ENCODE results near the gene EXD3.

Gene EXD3

DNA sequence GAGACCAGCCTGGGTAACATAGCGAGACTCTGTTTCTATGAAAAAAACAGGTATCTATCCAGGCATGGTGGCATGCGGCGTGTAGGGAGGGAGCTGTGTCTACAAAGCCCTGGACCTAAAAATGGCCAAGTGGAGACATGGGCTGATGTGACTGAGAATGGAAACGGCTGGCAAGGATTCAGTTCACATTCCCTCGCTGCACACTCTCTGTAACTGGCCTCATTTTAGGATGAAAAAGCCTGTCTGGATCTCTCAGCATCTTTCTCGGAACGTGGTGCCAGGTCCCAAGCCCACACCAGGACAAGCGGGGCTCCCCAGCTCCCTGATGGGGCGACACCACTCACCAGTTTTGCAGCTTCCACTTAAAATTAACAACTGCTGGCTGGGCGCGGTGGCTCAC lies 13.4 kb downstream of the EXD3 start:
- no peak for ATAC-seq

DNA sequence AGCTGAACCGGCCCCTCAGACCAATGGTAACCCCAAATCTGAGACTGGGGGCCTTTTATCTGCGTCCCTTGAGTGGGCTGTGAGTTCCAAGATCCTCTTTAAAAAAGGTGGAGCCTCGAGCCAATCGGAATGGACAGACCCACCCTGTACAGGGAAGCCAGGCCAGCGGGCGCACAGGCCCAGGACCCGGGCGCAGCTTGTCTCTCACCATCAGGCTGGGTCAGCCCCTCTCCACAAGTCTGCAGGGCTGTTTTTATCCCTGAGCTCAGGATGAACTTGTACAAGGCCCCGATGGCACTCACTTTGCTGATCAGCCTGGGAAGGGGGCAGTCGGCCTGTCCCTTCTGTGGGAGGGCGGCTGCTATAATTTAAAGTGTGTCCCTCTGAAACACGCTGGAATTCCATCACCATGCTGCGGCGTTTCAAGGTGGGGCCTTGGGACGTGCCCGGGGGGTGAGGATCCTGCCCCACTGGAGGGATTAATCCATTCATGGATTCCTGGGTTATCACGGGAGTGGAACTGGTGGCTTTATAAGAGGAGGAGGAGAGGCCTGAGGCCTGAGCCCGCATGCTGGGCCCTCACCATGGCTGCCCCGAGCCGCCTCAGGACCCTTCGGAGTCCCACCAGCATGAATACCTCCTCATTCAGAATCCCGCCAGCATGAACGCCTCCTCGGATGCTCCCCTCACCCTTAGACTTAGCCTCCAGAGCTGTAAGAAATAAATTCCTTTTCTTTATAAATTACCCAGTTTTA lies 14.1 kb downstream of the EXD3 start:
- ATAC-seq = no peak

DNA sequence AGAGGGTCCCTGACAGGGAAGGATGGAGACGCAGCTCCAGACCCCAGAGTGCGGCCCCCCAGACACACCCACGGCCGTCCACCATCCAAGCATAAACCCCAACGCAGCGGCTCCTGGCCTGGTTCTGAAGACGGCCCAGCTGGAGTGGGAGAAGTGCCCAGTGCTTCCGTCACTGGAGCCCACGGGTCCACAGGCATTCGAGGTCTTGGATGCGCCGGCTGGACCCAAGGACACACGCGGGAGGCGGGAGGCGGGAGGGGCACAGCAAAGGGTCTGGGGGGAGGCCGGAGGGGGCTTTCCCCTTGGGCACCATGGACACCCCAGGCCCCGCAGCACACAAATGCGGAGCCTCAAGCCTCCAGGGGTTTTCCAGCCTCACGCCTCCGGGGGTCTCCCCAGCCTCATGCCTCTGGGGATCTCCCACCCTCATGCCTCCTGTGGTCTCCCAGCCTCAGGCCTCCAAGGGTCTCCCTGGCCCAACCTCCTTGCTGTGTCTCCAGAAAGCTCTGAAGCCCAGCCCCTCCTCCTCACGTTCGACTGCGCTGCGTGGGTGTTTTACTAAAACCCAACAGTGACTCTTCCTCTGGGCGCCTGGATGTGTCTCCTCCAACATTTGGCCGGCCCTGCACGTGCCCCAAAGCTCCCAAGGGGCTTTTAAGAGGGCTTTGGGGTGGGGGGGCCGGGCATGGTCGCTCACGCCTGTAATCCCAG lies 15.2 kb downstream of the EXD3 start:
- no peak for ATAC-seq

DNA sequence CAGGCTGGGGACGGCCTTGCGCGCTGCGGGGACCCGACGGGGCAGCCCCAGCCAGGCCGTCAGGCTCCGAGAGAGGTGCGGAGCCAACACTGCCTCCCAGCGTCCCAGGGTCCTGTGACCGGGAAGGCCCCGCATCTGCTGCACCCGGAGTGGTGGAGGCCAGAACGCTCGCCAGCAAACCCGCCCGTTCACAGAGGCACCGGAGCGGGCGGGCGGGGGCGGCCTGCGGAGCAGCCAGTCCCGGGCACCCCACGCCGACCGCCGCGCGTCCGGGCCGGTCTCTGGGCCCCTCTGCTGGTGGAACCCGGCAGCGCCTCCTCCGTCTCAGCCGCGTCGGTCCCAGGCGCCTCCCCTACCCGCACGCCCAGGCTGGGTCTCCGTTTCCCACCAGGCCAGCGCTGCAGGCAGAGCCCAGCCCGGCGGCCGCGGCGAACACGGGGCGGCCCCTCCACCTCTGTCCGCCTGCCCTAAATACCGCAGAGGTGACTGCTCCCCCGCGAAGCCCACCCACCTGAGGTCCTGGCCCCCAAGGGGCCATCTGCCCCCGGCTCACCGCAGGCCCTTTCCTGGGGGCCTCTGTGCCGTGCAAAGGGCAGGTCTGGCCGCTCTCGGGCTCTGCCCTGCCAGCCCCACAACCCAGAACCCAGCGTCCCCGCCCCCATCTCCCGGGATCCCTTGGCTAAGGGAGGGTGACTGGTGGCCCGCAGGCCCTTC lies 15.9 kb downstream of the EXD3 start:
- peak; percentile 88 to 95 for ATAC-seq

DNA sequence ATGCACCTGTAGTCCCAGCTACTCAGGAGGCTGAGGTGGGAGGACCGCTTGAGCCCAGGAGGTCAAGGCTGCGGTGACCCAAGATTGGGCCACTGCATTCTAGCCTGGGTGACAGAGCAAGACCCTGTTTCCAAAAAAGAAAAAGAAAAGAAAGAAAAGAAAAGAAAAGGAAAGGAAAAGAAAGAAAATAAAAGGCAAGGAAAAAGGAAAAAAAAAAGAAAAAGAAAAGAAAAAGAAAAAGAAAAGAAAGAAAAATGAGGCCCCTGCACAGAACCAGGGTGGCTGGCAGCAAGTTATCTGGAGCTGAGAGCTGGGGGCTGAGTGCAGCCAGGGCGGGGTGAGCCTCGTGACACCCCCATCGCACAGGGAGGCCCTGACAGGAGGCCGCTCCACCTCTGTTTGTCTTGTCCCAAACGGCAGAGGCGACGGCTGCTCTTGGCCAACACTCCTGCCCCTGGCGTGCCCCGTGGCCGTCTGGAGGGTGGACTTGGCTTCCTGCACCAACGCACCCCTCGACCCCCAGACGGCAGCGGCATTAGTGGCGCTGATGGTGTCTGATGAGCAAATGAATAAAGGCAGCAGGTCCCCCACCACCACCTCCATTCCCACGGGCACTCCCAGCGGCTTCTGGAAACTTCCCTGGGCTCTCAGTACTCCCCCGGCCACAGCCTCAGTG lies 16.7 kb downstream of the EXD3 start:
- ATAC-seq = no peak

DNA sequence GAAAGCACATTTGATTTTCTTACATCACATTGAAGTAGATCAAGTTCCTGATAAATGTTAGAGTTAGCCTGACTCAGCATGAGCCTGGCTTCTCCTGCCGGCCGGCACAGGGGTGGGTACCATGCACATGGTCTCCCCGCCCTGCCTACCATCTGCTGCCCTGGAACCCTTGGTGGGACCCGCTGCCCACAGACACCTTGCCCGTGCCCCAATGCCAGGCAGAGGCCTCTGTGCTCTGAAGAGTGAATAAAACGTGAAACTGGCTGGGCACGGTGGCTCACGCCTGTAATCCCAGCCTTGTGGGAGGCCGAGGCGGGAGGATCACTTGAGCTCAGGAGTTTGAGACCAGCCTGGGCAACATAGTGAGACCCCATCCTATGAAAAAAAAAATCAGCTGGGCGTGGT lies 17.3 kb downstream of the EXD3 start:
- no peak for ATAC-seq

DNA sequence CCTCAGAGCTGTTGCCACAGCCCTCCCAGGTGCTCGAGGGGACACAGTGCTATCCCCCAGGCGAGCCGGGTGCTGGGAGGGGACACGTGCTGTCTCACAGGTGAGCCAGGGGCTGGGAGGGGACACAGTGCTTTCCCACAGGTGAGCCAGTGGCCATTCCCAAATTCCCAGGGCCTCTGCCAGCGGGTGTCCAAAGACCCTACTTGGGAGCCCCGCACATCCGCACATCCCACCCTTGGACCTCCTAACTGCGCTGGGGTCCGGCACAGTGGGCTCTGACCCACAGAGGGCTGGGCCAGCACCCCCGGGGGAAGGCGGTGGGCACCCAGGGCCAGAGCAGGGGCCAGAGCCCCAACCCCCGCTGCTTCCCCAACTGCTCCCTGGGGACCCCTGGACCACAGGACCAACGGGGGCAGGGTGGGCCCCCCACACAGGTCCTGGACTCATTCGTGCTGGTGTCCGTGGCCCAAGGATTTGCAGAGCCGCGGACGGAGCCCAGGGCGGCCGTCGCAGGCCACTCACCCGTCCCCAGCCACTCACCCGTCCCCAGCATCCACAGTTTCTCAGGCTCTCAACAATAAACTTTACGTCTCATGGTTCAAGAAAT lies 17.9 kb downstream of the EXD3 start:
- ATAC-seq = no peak

DNA sequence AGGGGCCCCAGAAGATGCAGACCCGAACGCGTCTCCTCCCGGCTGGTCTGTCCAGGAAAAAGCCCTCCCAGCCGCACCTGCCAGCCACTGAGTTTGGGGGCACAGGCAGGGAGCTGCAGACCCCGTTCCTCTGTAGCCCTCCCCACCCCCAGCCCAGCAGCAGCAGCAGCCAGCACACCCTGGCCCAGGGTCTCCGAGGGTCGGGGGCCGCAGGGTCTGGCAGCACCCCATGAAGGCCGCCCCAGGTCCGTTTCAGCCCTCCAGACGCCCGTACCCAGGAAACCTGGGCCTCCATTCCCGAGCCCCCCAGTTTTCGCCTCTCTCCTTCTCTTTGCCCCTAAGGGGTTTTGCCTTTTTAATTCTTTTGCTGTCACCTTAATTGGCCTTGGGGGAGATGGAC lies 19.7 kb downstream of the EXD3 start:
- no peak for ATAC-seq

DNA sequence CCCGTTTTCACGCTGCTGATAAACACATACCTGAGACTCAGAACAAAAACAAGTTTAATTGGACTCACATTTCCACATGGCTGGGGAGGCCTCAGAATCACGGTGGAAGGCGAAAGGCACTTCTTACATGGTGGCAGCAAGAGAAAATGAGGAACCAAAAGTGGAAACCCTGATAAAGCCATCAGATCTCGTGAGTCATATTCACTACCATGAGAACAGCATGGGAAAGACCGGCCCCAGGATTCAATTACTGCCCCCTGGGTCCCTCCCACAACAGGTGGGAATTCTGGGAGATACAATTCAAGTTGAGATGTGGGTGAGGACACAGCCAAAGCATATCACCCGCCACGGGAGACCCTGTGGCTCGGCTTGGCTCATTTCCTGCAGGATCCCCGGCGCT lies 20.2 kb downstream of the EXD3 start:
- no peak for ATAC-seq

DNA sequence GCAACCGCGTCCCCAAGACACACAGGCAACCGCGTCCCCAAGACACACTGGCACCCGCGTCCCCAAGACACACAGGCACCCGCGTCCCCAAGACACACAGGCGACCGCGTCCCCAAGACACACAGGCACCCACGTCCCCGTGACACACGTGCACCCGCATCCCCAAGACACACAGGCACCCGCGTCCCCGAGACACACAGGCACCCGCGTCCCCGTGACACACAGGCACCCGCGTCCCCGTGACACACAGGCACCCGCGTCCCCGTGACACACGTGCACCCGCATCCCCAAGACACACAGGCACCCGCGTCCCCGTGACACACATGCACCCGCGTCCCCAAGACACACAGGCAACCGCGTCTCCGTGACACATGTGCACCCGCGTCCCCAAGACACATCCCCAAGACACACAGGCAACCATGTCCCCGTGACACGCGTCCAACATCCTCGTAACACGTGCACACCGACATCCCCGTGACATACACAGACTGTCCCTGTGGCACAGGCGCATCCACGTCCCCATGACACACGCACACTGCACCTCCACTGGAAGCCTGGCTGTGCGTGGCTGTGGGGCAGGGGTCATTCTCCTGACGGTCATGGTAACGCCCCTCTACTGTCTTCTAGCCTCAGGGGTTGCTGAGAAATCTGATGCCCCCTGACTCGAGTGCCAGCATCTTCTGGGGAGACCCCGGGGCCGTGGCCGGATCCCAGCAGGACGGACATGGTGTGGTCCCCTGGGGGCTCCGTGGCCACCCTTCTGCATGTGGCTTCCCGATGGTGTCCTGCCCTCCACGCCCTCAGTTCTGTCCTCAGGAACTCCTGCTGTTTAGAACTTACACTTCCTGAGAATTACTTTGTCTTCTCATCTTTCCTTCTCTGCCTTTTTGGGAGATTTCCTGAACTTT lies 24.1 kb downstream of the EXD3 start:
- no peak for ATAC-seq

DNA sequence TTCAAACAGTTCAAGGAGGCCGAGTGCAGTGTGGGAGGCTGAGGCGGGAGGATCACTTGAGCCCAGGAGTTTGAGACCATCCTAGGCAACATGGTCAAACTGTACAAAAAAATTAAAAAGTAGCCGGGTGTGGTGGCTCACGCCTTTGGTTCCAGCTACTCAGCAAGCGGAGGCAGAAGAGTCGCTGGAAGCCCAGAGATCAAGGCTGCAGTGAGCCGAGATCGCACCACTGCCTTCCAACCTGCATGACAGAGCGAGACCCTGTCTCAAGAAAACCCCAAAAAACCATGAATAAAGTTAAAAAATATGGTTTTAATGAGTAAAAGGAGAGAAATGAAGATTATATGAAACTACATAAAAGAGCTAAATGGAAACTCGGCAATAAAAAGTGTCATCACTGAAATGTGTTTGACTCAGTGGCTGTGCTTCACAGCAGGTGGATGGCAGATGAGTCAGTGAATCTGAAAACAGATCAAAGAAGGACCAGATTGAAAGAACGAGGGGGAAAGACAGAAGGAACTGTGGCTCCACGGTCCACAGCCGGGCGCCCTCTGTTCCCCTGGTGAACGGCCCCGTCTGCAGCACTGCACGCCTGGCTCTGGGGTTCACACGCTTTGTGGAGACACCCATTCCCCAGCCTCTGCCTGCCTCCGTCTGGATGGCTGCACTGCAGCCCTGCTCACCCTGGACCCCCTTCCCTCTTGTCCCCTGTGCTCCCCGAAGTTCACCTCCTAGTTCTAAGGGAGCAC lies 25.1 kb downstream of the EXD3 start:
- peak; percentile 95 to 98 for ATAC-seq

DNA sequence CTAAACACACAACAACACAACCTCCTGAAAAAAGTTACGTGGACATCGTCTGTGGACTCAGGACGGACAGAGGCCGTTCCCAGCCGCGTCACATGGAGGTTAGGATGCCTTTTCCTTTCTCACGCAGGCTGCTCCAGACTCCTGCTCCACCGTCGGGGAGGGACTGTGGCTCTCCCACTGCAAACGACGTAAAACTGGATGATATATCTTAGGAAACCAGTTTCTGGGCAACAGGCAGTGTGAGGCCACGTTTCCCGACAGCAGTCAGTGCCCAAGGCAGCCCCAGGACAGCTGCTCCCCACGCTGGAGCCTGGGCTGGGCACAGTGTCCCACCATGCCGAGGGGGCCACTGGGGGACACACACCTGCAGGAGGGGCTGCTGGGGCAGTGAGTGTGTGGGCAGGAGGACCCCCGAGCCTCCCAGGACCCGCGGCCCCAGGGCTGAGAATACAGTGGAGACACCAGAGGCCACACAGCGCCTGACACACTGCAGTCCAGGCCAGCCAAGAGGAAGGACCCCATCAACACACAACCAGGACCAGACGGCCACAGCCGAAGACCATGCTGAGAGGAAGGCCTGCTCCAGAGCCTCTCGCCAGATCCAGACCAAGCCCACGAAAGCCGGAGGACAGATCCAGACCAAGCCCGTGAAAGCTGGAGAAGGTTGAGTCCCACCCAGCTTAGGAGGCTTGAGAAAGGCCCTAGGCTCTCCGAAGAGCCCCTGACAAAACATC lies 26.2 kb downstream of the EXD3 start:
- ATAC-seq = no peak

DNA sequence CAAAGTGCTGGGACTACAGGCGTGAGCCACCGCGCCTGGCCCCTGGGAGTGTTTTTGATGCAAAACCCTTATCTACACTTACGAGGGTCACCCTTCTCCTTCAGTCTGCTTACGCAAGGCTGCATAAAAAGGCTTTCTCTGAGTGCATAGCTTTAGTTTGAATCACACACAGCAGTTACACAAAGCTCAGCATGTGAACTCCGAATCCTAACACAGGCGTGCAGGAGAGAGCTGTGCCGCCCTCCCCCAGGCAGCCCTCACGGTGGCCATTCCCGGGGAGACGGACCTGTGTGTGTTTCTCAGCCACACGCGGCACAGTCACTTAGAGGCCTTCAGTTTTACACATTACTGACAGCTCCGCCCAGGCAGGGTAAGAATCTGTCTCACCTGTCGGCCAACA lies 26.7 kb downstream of the EXD3 start:
- no peak for ATAC-seq

DNA sequence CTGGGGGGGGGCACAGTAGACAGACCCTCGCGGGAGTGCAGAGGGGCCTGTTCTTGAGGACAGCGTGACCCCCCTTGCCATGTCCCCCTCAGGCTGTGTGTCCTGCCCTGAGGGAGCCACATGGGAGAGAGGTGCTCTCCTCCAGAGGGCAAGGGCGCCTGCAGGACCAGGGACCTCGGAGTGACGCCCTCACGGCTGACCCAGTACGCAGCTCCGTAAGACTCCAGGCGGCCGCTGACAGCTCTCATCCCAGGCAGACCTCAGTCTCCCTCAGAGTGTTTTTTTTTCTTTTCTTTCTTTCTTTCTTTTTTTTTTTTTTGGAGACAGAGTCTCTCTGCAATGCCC lies 27.3 kb downstream of the EXD3 start:
- no peak for ATAC-seq

DNA sequence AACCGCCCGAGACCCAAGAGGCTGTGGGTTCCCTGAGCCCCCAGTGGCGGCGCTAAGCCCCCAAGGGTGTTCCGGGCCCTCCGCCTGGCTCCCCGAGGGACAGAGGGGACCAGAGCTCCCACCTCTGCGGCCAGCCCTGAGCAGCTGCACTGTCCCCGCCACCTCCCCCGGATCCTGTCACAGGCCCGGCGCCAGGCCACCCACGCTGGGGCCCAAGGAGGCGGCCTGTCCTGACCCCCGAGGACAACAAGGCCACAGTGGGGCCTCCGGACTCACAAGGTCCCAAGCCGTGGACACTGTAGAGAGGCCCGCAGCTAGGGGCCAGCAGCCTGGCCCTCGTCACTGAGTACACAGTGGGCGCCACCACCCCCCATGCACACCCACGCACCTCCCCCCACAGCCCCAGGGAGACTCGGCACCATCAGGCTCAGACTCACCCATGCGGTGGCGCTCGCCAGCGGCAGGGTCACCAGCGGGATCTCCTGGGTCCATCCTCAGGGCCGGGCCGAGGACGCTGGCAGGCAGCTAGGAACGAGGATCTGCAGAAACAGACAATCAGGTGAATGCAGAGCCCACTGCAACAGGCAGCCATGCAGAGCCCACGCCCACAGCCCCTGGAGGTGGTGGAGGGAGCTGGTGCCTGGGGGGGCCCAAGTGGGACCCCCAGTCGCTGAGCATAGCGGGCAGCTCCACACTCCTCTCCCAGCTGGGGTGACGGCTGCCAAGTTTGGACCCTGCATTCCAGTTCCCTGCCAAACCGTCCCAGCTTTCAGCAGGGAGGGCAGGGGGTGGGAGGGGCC lies 27.9 kb downstream of the EXD3 start:
- ATAC-seq = no peak

DNA sequence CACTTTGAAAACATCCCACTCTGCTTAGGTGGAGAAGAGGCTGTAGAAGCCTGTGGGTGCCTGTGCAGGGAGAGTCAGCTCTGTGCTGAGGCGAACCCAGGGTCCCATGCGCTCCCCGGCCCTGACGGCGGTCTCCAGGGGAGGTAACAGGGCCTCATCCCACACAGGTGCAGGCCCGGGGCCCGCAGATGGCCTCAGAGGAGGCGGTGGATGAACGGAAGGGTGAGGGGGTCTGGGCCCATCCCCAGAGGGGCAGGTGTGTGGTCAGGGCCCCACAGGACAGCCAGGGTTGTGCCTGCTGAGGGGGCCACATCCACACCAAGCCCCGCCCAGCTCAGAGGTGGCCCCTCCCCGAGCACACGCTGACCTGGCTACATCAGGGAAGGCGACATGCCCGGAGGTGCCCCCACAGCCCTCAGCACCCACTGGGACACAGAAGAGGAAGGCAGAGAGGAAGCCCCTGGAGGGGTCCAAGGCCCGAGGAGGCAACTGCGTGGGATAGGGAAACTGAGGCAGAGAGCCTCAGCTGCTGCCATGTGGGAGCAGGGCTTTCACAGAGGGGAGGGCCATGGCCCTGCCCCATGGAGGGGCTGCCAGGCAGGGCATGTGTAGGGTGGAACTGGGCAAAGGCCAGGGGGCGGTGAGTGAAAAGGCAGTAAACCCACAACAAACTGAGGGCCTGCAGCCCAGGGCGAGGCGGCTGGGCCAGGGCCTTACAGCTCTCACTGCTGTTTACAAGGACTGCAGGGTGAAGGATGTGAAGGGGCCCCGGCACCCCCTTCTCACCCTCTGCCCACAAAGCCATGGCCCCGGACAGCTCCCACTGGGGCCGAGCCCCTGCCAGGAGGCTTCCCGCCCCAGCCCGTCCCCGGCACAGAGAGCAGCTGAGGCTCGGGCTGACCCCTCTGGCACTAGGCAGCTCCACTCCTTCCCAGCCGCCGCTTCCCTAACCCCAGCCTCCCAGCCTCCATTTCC lies 29.5 kb downstream of the EXD3 start:
- no peak for ATAC-seq

DNA sequence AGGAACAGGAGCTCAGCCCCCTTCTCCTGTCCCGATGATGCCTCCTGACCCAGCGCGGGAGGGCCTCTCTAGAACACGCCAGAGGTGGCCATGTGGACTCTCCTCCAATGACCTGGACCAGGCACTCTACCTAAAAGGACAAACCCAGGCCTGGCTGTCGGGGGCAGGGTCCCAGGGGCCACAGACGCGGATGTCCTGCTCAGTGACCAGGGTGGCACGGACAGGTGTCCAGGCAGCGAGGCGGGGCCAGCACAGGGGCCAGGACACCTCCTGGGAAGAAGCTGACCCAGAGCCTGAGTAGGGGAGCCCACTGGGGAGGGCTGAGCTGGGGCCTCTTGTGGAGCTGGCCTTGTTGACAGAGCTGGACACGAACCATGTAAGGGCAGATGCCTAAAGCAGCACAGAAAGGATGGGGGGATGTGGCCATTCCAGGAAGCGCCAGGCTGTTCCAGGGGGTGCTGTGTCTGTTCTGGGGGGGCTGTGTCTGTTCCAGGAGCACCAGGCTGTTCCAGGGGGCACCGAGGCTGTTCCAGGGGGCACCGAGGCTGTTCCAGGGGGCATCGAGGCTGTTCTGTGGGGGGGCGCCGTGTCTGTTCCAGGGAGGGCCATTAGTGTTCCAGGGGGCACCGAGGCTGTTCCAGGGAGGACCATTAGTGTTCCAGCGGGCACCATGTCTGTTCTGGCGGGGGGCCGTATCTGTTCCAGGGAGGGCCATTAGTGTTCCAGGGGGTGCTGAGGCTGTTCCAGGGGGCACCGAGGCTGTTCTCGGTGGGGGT lies 30.5 kb downstream of the EXD3 start:
- no peak for ATAC-seq

DNA sequence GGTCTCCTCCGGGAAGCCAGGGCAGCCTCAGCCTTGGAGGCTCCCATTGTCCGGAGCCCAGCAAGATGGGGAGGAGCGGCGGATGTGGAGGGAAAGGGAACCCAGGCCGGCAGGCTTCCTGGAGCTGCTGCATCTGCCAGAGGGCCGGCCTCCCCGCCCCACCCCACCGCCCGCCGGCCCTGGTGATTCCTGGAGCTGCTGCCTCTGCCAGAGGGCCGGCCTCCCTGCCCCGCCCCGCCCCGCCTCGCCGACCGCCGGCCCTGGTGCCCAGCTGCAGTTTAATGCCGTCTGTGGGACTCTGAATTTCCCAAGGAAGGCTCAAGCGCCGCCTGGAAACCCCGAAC lies 31.6 kb downstream of the EXD3 start:
- ATAC-seq = no peak
